CMK (cell line): Measurements from ENCODE around the gene PINK1.
A peak's percentile ranks its signal among the peaks of the same experiment; 100 is the strongest.

Experiments
- DNase-seq: peaks from one replicate; pipeline ENCODE4 v3.0.0-alpha.2; 2010; ENCODE audit warnings: low read depth

Gene PINK1

GRCh38 chr1:20611652-20612051 lies 21.6 kb upstream of the PINK1 start:
- DNase-seq = no peak

- DNase-seq = no peak
These were observed 21.0 kb upstream of the PINK1 start for GRCh38 chr1:20612221-20612746.

GRCh38 chr1:20614131-20614579 lies 19.1 kb upstream of the PINK1 start:
- no peak for DNase-seq

GRCh38 chr1:20615946-20616846 lies 17.1 kb upstream of the PINK1 start:
- DNase-seq = no peak

GRCh38 chr1:20616847-20617487 lies 16.3 kb upstream of the PINK1 start:
- no peak for DNase-seq

- no peak for DNase-seq
These were observed 14.7 kb upstream of the PINK1 start for GRCh38 chr1:20618550-20618949.

DNA sequence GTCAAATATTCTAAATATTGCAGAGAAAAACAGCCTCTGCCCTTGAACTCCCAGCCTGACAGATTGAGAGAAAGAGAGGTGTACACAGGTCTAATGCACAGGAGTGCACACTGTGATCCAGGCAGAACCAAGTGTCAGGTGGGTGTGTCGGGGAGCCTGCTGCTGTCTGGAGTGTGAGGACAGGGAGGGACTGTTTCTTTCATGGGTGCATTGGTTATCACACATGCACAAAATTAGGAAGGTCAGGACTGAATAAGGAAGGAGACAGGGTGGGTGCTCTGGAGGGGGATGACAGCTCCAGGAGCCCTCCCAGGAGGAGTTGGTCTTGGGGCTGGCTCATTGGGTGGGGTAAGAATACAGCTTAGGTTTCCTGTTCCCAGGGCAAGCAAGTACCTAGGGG lies 13.3 kb upstream of the PINK1 start:
- no peak for DNase-seq

GRCh38 chr1:20621012-20621411 lies 12.2 kb upstream of the PINK1 start:
- no peak for DNase-seq

DNA sequence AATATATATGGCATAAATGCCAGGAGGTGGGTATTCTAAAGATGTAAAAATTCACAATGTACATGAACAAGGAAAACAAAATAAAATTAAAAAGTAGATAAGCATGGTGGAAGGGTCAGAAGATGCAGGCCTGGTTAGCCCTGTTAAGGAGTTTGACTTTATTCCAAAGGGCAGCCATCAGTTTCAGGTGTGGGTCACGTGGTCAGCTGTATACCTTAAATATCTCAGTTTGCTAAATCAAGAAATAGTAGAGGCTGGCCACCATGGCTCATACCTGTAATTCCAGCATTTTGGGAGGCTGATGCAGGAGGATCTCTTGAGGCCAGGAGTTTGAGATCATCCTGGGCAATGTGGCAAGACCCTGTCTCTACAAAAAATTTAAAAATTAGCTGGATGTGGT lies 8.5 kb upstream of the PINK1 start:
- DNase-seq = no peak

GRCh38 chr1:20625176-20626097 lies 7.8 kb upstream of the PINK1 start:
- no peak for DNase-seq

DNA sequence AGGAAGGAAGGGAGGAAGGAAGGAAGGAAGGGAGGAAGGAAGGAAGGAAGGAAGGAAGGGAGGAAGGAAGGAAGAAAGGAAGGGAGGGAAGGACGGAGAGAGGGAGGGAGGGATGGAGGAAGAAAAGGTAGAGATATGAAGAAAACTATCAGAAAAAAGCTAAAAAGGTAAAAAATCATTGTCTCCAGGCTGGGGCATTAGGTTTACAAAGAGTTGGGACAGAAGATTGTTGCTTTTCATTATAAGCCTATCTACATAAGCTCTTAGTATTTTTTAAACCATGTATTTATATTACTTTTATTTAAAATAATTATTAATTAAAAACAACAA lies 7.2 kb upstream of the PINK1 start:
- no peak for DNase-seq

- DNase-seq = no peak
These were observed 6.7 kb upstream of the PINK1 start for GRCh38 chr1:20626524-20626923.

GRCh38 chr1:20630729-20631128 lies 2.5 kb upstream of the PINK1 start:
- no peak for DNase-seq

GRCh38 chr1:20632386-20632785 lies 872 bp upstream of the PINK1 start:
- DNase-seq = no peak

- DNase-seq = no peak
These were observed 871 bp downstream of the PINK1 start for GRCh38 chr1:20634065-20634593.

DNA sequence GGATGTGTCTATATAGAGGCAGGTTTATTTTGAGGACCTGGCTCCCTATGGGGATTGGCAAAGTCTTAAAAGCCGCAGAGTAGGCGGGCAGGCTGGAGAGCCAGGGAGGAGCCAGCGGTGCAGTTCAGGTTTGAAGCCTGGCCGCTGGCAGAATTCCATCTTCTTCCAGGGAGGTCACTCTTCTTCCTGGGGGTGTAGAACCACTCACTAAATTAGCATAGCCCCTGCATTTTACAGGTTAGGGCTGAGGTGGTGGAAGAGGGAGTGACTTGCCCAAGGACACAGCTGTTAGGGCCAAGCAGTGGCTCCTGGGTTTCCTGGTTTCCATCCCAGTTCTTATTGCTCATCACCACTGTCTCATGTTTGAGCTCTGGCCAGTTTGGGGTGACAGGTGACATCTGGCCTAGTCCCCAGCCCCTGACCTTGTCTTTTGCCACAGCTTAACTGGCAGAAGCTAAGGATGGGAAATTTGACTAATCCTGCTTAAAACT lies 1.4 kb downstream of the PINK1 start:
- DNase-seq = peak; percentile 31

DNA sequence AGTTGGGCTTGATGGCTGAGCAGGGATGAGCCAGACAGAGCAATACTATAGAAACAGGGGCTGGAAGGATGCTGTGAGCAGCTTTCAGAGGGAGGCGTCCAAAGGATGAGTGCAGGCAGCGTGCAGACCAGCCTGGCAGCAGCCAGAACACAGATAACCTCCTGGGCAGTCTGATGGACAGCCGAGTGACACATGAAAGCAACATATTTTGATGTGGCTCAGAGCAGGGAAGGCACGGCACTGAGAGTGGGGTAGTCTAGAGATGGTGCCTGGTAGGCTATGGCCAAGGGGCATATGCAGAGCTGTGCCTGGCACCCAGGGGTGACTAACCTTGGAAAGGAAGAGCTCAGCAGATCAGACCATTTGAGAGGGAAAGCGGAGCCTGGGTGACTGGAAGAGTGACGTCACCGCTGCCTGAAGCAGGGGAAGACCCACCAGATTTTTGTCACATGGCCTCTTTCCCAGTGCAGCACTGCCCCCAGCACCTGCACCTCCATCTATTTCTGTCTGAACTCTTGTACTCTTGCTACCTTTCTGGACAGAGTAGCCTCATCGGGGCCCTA lies 3.6 kb downstream of the PINK1 start:
- no peak for DNase-seq

DNA sequence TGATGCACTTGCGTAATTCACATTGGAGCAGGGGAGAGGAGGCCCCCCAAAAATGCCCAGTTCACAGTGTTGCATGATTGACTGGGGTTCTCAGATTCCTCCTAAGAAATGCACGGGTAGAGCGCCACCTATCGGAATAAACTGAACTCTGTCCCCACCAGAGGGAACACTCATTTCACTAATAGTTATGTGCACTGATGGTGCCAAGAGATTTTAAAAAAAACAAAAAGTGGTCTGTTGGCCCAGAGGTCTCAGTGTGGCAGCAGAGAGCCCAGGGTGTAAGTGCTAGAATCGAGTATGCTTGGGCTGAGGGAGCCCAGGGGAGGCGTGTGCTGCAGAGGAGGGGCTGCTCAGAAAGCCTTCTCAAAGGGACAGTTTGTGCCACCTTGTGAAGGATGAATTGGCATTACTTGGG lies 6.9 kb downstream of the PINK1 start:
- DNase-seq = no peak

DNA sequence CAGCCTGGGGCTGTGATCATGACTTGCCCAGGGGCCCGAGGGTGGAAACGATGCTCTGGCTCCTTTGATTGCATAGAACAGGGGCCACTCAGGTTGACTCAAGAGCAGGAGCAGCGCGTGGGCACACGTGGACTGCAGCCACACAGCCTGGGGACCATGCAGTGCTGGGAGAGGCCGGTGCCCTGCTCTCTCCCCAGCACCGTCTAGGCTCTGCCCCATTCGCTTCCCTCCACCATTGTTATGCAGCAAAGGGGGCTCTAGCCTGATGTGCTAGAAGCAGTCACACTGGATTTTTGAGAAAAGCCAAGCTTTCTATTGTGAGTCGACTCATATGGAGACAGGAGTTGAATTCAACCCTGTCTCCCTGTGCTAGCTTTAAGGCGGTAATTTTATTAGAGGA lies 8.7 kb downstream of the PINK1 start:
- DNase-seq = no peak

DNA sequence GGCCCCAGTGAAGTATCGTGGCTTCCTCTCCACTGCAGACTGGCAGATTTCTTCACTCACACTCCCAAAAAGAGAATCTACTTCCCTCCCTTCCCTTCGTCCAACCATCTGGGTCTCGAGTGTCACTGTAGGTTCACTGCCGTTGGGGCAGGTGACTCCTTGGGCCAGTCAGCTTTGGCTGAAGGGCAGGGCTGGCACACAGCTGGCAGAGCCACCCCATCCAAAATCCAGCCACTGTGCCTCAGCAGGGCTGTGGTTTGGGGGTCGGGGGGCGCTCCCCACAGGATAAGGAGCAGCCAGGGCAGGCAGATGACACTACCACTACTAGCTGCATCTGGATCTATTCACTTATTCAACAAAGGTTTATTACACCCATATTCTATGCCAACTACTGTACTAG lies 9.8 kb downstream of the PINK1 start:
- DNase-seq = no peak

DNA sequence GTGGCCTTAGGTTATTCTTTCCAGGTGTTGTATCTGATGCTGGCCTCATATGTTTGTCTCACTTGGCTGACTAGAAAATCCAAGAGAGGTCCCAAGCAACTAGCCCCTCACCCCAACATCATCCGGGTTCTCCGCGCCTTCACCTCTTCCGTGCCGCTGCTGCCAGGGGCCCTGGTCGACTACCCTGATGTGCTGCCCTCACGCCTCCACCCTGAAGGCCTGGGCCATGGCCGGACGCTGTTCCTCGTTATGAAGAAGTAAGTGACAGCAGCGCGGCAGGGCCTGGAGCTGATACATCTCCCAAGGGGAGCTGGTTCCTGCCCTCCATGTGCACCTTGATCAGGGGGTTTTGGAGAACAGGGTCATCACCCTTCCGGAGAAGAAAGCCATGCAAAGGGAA lies 11.2 kb downstream of the PINK1 start:
- DNase-seq = no peak

DNA sequence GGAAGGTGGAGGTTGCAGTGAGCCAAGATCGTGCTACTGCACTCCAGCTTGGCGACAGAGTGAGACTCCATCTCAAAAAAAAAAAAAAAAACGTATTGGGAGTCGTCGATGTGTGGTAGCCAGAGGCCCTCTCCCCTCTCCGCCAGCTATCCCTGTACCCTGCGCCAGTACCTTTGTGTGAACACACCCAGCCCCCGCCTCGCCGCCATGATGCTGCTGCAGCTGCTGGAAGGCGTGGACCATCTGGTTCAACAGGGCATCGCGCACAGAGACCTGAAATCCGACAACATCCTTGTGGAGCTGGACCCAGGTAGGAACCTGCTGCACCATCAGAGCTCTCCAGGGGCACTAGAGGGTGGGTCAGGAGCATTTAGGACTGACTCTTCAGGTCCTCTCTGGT lies 12.2 kb downstream of the PINK1 start:
- no peak for DNase-seq
